ENCODE data around the gene ADAMTSL5.
A peak's percentile ranks its signal among the peaks of the same experiment; 100 is the strongest.
"Not testable (repeated sequence)": the region's sequence is repeated elsewhere in the genome, so short reads cannot be mapped to it uniquely, and the experiment has no call there.

ADAMTSL5 gene

DNA sequence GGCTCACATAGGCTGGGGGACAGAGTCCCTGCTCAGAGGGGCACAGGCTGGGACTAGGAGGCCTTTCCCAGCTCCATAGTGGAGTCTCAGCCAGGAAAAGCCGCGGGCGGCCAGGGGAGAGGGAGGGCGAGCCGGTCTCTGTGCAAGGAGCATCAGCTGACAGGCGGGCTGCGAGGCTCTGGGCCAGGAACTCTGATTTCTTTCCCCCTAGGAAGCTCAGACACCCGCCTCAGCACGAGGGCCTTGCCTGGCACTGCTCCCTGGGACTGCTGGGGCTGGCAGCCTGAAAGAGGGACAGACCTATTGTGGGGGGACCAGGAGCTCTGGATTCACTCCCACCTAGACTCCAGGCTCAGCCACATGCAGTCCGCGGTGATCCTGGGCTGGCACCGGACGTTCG is 8.8 kb upstream of the ADAMTSL5 start:
- FAIRE-seq (no peak), DNase-seq (ENCODE audit: insufficient read length) (no peak)

DNA sequence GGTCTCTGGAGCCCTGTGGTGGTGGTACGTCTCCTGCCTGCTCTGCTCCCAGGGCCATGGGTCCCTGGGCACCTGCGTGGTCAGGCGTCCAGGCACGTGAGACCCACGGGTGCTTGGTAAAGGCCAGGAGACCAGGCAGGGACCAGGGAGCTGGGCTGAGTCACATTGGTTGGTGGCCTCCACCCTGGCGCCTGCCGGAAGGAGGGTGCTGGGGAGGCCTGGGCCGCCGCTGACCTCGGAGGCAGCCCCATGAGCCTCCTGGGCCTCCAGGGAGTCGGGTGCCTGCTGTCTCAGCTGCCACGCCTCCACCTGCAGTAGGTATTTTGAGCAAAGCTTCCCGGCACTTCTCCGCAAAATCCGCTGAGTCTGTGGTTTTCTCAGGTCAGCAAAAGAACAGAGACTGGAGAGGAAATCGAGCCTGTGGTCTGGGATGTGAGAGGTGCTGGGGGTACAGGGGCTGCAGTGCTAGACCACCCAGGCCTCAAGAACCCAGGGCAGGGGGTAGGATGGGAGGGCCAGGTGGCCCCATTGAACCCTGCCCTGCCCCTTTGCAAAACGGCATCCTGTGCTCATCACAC is 7.5 kb upstream of the ADAMTSL5 start:
- FAIRE-seq, result no peak
- TF ChIP-seq POLR2AphosphoS5 (IDR thresholded peaks at IDR 0.05; ENCODE audit: low read depth, low read length) (no peak), POLR2A (IDR thresholded peaks at IDR 0.05; ENCODE audit: low read depth, low read length) (no peak), TAF1 (IDR thresholded peaks at IDR 0.05; ENCODE audit: borderline replicate concordance, low read depth, low read length) (no peak)

More for the DNA sequence above, 8.8 kb upstream of the ADAMTSL5 start:
- TF ChIP-seq POLR2AphosphoS5 (IDR thresholded peaks at IDR 0.05; ENCODE audit: low read depth, low read length) (no peak), POLR2A (IDR thresholded peaks at IDR 0.05; ENCODE audit: low read depth, low read length) (no peak), TAF1 (IDR thresholded peaks at IDR 0.05; ENCODE audit: borderline replicate concordance, low read depth, low read length) (no peak)

DNA sequence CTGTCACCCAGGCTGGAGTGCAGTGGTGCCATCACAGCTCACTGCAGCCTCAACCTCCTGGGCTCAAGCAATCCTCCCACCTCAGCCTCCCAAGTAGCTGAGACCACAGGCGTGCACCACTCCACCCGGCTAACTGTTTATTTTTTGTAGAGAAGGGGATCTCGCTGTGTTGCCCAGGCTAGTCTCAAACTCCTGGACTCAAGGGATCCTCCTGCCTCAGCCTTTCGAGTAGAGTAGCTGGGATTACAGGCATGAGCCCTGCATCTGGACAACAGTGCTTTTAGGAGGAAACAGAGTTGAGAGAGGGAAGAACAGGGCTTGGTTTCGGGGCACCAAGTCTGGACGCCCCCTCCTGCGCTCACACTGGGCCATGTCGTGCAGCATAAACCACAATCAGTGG is 7.0 kb upstream of the ADAMTSL5 start:
- FAIRE-seq; DNase-seq (ENCODE audit: insufficient read length): not testable (repeated sequence)

More for the DNA sequence above, 7.5 kb upstream of the ADAMTSL5 start:
- no peak for DNase-seq (ENCODE audit: insufficient read length)

DNA sequence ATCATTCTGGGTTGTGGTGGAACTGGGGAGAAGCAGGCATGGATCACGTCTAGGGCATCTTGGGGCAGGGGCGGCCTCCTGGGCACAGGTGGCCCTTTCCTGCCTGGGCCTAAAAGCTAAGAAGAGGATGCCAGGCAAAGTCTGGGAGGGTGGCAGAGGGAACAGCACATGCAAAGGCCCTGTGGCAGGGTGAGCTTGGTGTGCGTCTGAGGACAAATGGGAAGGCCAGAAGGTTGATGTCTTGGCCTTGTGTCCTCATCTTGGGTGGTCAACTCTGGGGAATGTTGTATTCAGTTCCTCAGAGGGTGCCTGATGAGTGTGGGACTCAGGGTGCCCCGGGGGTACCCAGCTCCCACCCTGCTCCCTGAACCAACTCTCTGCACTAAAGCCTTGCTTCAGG is 5.7 kb upstream of the ADAMTSL5 start:
- FAIRE-seq (no peak), DNase-seq (ENCODE audit: insufficient read length) (no peak)
- no peak for TF ChIP-seq POLR2A (IDR thresholded peaks at IDR 0.05; ENCODE audit: low read depth, low read length)
- TF ChIP-seq TAF1 (IDR thresholded peaks at IDR 0.05; ENCODE audit: borderline replicate concordance, low read depth, low read length), result no peak
- no peak for TF ChIP-seq POLR2AphosphoS5 (IDR thresholded peaks at IDR 0.05; ENCODE audit: low read depth, low read length)

DNA sequence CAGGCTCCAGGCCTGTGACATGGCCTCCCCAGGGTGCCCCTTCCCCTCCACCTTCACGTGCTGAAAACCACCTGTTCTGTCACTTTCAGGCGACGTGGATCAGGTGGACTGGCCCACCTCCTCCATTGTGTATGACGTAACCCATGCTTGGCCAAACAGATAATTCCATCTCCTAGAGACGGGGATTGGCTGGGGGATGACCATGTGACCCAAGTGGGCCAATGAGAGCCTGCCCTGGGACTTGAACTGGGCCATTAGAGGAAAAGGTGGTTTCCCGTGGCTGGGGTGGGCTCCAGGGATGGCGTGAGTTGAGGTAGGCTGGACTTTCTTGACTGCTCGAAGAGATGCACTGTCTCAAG is 3.6 kb upstream of the ADAMTSL5 start:
- no peak for DNase-seq (ENCODE audit: insufficient read length)
- FAIRE-seq, result no peak
- no peak for TF ChIP-seq POLR2A (IDR thresholded peaks at IDR 0.05; ENCODE audit: low read depth, low read length)

DNA sequence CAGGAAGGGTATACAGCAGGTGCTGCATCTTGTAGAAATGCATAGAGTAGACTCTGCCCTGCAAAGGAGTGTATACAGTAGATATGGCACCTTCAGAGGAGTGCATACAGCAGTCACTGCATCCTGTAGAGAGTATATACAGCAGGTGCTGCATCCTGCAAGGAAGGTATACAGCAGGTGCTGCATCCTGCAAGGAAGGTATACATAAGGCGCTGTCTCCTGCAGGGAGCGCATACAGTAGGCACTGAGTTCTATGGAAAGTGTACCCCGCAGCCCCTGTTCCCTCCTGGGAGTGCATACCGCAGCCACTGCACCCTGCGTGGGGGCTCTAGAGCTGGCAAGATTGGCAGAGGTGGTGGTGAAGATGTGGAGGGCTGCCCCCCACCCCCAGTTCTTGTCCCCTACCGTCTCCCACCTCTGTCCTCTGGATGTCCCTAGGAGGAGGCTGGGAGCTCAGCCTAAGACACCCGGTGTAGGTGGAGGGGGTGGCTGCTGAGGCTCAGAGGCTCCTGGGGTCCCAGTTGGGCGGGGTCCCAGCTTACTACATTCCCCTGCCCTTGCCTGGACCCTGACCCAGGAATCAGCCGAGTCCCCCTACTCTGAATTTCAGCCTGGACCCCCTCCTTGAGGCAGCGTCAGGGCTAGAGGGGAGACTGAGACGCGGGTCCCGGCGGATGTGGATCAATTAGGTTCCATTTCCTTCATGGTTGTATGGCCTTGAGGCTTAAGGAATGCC is 2.3 kb upstream of the ADAMTSL5 start:
- FAIRE-seq (no peak), DNase-seq (ENCODE audit: insufficient read length) (no peak)
- TF ChIP-seq POLR2AphosphoS5 (IDR thresholded peaks at IDR 0.05; ENCODE audit: low read depth, low read length) (no peak), POLR2A (IDR thresholded peaks at IDR 0.05; ENCODE audit: low read depth, low read length) (no peak), TAF1 (IDR thresholded peaks at IDR 0.05; ENCODE audit: borderline replicate concordance, low read depth, low read length) (no peak)

DNA sequence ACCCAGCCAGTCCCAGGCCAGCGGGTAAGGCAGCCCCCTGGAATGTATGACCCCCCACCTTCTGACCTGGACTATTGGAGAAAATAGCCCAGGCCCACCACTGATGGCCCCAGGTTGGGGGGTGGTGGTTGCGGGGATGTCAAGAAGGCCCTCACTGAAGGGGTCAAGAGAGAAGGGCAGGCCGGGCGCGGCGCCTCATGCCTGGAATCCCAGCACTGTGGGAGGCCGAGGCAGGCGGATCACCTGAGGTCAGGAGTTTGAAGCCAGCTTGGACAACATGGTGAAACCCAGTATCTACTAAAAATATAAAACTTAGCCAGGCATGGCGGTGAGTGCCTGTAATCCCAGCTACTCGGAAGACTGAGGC is 1.5 kb upstream of the ADAMTSL5 start:
- TF ChIP-seq POLR2A (IDR thresholded peaks at IDR 0.05; ENCODE audit: low read depth, low read length), result no peak
- TF ChIP-seq TAF1 (IDR thresholded peaks at IDR 0.05; ENCODE audit: borderline replicate concordance, low read depth, low read length), result no peak
- no peak for TF ChIP-seq POLR2AphosphoS5 (IDR thresholded peaks at IDR 0.05; ENCODE audit: low read depth, low read length)
- no peak for DNase-seq (ENCODE audit: insufficient read length)
- FAIRE-seq, result no peak

DNA sequence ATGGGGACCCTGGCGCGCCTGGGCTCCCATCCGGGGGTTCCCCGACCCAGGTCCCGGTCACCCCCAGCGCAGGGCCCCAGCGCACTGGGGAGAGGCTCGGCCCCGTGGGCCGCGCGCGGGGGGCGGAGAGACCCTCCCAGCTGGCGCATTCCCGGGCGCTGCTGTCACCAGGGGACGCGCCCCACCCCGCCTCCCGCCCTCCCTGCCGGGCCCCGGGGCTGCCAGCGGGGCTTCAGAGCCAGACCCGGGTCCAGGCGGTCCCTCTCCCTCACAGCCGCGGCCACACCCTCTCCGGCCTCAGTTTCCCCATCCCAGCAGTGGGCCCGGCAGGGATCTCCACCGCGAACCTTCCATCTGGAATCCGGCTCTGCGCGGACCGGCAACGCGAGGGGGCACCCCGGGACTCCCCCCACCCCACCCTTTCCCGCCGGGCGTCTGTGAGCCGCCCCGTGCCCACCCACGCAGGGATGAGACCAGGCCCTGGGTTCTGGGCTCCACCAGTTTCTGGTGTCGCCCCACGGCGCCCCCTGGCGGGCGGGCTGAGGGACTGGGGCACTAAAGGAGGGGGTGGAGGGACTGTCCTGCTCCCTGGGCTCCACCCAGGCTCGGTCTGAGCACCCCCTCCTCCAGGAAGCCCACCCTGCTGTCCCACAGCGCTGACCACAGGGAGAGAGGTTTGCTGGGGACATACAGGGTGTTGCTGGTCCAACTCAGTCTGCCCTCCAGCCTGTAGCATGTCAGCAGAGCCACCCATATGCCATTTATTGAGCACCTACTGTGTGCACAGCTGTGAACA is 878 bp upstream of the ADAMTSL5 start:
- FAIRE-seq (no peak), DNase-seq (ENCODE audit: insufficient read length) (peak; percentile 71)
- no peak for TF ChIP-seq TAF1 (IDR thresholded peaks at IDR 0.05; ENCODE audit: borderline replicate concordance, low read depth, low read length)

DNA sequence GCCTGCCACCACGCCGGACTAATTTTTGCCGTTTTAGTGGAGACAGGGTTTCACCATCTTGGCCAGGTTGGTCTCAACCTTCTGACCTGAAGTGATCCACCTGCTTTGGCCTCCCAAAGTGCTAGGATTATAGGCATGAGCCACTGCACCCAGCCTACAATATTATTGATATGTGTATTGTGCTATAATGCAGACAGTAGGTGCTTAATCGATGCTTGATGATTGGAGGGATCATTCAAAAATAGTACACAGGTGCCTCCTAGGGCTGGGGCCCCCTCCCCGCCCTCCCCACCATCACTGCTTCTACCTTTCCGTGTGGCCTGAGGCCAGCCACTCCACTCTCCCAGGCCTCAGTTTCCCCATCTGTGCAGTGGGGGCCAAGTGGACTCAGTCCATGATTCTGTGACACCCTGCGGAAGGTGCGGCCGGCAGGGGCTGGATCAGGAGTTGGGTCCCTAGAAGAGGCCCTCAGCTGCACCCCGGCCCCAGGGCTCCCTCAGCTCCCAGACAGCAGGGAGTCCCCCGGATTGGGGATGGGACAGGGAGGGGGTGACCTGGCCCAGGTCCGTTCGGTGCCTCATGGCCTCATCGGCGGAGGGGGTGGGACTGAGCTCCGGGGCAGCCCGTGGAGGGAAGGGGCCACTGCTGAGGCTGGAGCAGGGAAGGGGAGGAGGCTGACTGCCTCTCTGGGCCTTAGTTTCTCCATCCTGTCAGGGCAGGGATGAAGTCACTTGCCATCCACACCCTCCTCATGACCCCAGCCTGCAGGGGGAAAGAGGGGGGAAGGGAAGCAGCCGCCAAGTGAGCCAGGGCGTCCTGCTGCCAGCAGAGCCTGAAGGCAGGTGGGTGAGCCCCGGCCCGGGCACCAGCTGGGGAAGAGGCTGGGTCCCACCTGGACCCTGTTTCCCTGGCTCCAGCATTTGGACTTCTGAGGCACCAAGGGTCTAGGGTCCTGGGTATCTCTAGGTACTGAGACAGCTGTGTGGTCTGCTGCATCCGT is 1.2 kb downstream of the ADAMTSL5 start:
- FAIRE-seq, result no peak
- no peak for DNase-seq (ENCODE audit: insufficient read length)
- TF ChIP-seq POLR2AphosphoS5 (IDR thresholded peaks at IDR 0.05; ENCODE audit: low read depth, low read length) (no peak), POLR2A (IDR thresholded peaks at IDR 0.05; ENCODE audit: low read depth, low read length) (no peak), TAF1 (IDR thresholded peaks at IDR 0.05; ENCODE audit: borderline replicate concordance, low read depth, low read length) (no peak)

DNA sequence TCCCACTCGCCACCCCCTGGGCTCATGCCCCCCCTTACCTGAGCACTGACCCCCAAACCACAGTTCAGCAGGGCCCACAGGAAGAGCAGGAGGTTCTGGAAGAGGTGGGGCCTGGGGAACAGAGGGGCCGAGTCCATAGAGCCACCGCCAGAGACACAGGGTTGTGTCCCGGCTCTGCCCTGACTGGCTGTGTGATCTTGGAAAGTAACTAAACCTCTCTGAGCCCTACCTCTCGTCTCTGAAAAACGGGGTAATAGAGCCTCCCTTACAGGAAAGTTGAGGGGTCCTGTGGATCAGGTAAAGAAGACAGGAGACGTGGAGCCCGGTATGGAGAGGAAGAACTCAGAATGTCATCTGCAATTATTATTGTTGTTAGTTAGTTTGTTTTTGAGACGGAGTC is 2.0 kb downstream of the ADAMTSL5 start:
- TF ChIP-seq TAF1 (IDR thresholded peaks at IDR 0.05; ENCODE audit: borderline replicate concordance, low read depth, low read length), result no peak
- TF ChIP-seq POLR2AphosphoS5 (IDR thresholded peaks at IDR 0.05; ENCODE audit: low read depth, low read length), result no peak
- no peak for DNase-seq (ENCODE audit: insufficient read length)
- no peak for FAIRE-seq

DNA sequence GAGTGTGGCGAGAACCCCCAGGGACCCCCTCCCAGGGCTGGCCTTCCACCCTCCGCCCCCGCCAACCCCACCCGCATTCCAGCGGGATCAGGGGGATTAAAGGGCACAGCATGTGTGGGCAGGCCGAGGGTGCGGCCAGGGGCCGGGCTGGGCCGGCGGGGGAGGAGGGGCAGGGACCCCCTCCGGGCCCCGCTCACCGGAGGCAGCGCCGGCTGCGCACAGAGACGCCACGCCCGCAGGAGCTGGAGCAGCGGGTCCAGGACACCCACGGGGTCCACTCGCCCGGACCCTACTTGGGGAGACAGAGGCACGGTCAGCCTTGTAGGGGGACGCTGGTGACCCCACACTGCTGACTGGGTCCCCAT is 2.4 kb downstream of the ADAMTSL5 start:
- TF ChIP-seq POLR2AphosphoS5 (IDR thresholded peaks at IDR 0.05; ENCODE audit: low read depth, low read length) (no peak), TAF1 (IDR thresholded peaks at IDR 0.05; ENCODE audit: borderline replicate concordance, low read depth, low read length) (no peak), POLR2A (IDR thresholded peaks at IDR 0.05; ENCODE audit: low read depth, low read length) (no peak)
- DNase-seq (ENCODE audit: insufficient read length) (no peak), FAIRE-seq (no peak)
